Prostate gland (tissue), 2 donors: Measurements from ENCODE around the gene BANK1. TPM values are rescaled to one million over a fixed set of nuclear protein-coding genes. Genes with fewer than 3 reads are reported as not detected.
"Not testable (repeated sequence)": the region's sequence is repeated elsewhere in the genome, so short reads cannot be mapped to it uniquely, and the experiment has no call there.

Experiments used
- DNase-seq: peaks from one replicate; pipeline ENCODE4 v3.0.0-alpha.2; 2019; ENCODE audit warnings: low spot score
- H3K27ac ChIP-seq, 2 donors: fragments of 200-600 bp; sonication (generic); 2 replicates each; pipeline ENCODE4 v1.5.1; 2017 to 2019
- H3K27me3 ChIP-seq: fragments of 200-600 bp; sonication (generic); replicated peaks from 2 replicates; pipeline ENCODE4 v1.5.1; 2019; ENCODE audit not compliant: insufficient read depth
- H3K36me3 ChIP-seq, 2 donors: fragments of 200-600 bp; sonication (generic); 1 replicate in 1 of 2; 2 replicates in 1 of 2; pipeline versions ENCODE4 v1.5.1 to v1.8.1; 2017 to 2019
- H3K4me1 ChIP-seq: fragments of 200-600 bp; sonication (generic); replicated peaks from 2 replicates; pipeline ENCODE4 v1.5.1; 2019
- H3K4me3 ChIP-seq, 2 donors: fragments of 200-600 bp; sonication (generic); 2 replicates each; pipeline ENCODE4 v1.5.1; 2017 to 2019
- H3K9me3 ChIP-seq: fragments of 200-600 bp; sonication (generic); 2 replicates; pipeline ENCODE4 v1.5.1; 2017
- CTCF ChIP-seq, 4 experiments: fragments of 200-600 bp in 2 of 4; fragments of 450-650 bp in 2 of 4; sonication (generic) in 2 of 4; IDR thresholded peaks; 1 replicate in 3 of 4; 2 replicates in 1 of 4; pipeline ENCODE4 v1.5.1; 2016 to 2019; ENCODE audit warnings: antibody characterized with exemption in 4 of 4, mild to moderate bottlenecking in 2 of 4, moderate library complexity in 2 of 4
- POLR2A ChIP-seq: fragments of 450-650 bp; IDR thresholded peaks from one replicate; pipeline ENCODE4 v1.6.1; 2016; ENCODE audit warnings: antibody characterized with exemption, mild to moderate bottlenecking
- POLR2AphosphoS5 ChIP-seq: sonication (generic); formaldehyde crosslinking; IDR thresholded peaks from one replicate; pipeline ENCODE4 v1.6.1; 2017; ENCODE audit warnings: antibody characterized with exemption
- WGBS: methylation state at CpG from one replicate; pipeline ENCODE4 v1.1.5; 2018; 5-methylcytosine and 5-hydroxymethylcytosine counted together
- intact Hi-C: fragments of 100-400 bp; cut with DNase I; formaldehyde crosslinking; loops from one replicate; pipeline ENCODE4 v1.14.2; 2022
- total RNA-seq, 2 donors: library from RNA; depleted of rRNA; stranded (reverse); fragments of >200 nt; gene quantifications; one replicate each; pipeline ENCODE4 v1.1.0, GENCODE V29; 2016

BANK1 gene
- total RNA-seq, 2 donors from 2014 or later, result 3.3 to 10.3 TPM

- no peaks in the 10 kb centered on the region for H3K27me3 ChIP-seq
- H3K36me3 ChIP-seq, result no peaks in the 10 kb centered on the region
- H3K9me3 ChIP-seq, result no peaks in the 10 kb centered on the region
- TF ChIP-seq POLR2AphosphoS5 (no peak), CTCF (IDR thresholded peaks at IDR 0.05) (no peak), POLR2A (no peak)
- 86% methylated on average over 3 of the region's 3 CpGs for WGBS
- H3K27ac ChIP-seq, result no peak overlapping the region
- intact Hi-C loops, result no loop called here
- no peak for DNase-seq
- peaks cover 5% of the 10 kb centered on the region for H3K4me1 ChIP-seq
- H3K4me3 ChIP-seq, result no peak overlapping the region
These were observed 96.3 kb downstream of the BANK1 start for GRCh38 chr4:101886826-101887225.

GRCh38 chr4:101888472-101888871 lies 97.9 kb downstream of the BANK1 start:
- no peaks in the 10 kb centered on the region for H3K27me3 ChIP-seq
- 51% methylated on average over 4 of the region's 4 CpGs for WGBS
- no peak for DNase-seq
- no peak overlapping the region for H3K4me3 ChIP-seq
- H3K36me3 ChIP-seq, result no peaks in the 10 kb centered on the region
- intact Hi-C loops, result no loop called here
- no peaks in the 10 kb centered on the region for H3K9me3 ChIP-seq
- peak overlapping the region in 1 of 2 donors; percentile 63 for H3K27ac ChIP-seq
- H3K4me1 ChIP-seq, result peaks cover 5% of the 10 kb centered on the region
- TF ChIP-seq CTCF (IDR thresholded peaks at IDR 0.05) (no peak), POLR2A (no peak), POLR2AphosphoS5 (no peak)

- H3K9me3 ChIP-seq, H3K36me3 ChIP-seq, DNase-seq, intact Hi-C loops, H3K27me3 ChIP-seq, H3K4me1 ChIP-seq, H3K27ac ChIP-seq, H3K4me3 ChIP-seq: not testable (repeated sequence)
- WGBS, result 66% methylated on average over 5 of the region's 5 CpGs
These were observed 115.0 kb downstream of the BANK1 start for GRCh38 chr4:101905527-101905926.

GRCh38 chr4:101910786-101911373 lies 120.3 kb downstream of the BANK1 start:
- 80% methylated on average over 4 of the region's 4 CpGs for WGBS
- no peaks in the 10 kb centered on the region for H3K27me3 ChIP-seq
- TF ChIP-seq POLR2AphosphoS5 (no peak), POLR2A (no peak), CTCF (IDR thresholded peaks at IDR 0.05) (no peak)
- no peaks in the 10 kb centered on the region for H3K4me1 ChIP-seq
- no peak overlapping the region for H3K4me3 ChIP-seq
- H3K36me3 ChIP-seq, result no peaks in the 10 kb centered on the region
- intact Hi-C loops, result no loop called here
- no peak for DNase-seq
- H3K27ac ChIP-seq, result no peak overlapping the region
- no peaks in the 10 kb centered on the region for H3K9me3 ChIP-seq

GRCh38 chr4:101911616-101912015 lies 121.1 kb downstream of the BANK1 start:
- no peak for TF ChIP-seq POLR2A
- no peak for TF ChIP-seq CTCF (IDR thresholded peaks at IDR 0.05)
- no peak for TF ChIP-seq POLR2AphosphoS5
- no peak for DNase-seq
- H3K4me3 ChIP-seq, result no peak overlapping the region
- H3K27me3 ChIP-seq, result no peaks in the 10 kb centered on the region
- H3K9me3 ChIP-seq, result no peaks in the 10 kb centered on the region
- H3K27ac ChIP-seq, result no peak overlapping the region
- intact Hi-C loops, result no loop called here
- H3K36me3 ChIP-seq, result no peaks in the 10 kb centered on the region
- no peaks in the 10 kb centered on the region for H3K4me1 ChIP-seq
